Left lobe of liver (tissue), 2 donors: ENCODE data around the gene FBXO15. TPM values are rescaled to one million over a fixed set of nuclear protein-coding genes. Genes with fewer than 3 reads are reported as not detected.

Experiments used
- ATAC-seq: fragments of 200-7000 bp; cut with Tn5 transposase; one replicate; pipeline ENCODE4 v1.9.1; 2020; ENCODE audit warnings: mild to moderate bottlenecking, moderate library complexity
- DNase-seq: peaks from one replicate; pipeline ENCODE4 v3.0.0-alpha.2; 2020; ENCODE audit warnings: low spot score
- total RNA-seq: library from RNA; stranded (reverse); gene quantifications from one replicate; pipeline ENCODE4 v1.2.1, GENCODE V29; 2021
- donor health status: DM: no; HTN: no; CAD: no; lungs with moderate emphysema.
- donor health status: DM: no; HTN: yes; CAD: no.

FBXO15 gene
- total RNA-seq, 1 donor from 2014 or later: 0.58 TPM

GRCh38 chr18:74115046-74115445, 32.6 kb downstream of the FBXO15 start:
- DNase-seq (no peak), ATAC-seq (no peak)

DNA sequence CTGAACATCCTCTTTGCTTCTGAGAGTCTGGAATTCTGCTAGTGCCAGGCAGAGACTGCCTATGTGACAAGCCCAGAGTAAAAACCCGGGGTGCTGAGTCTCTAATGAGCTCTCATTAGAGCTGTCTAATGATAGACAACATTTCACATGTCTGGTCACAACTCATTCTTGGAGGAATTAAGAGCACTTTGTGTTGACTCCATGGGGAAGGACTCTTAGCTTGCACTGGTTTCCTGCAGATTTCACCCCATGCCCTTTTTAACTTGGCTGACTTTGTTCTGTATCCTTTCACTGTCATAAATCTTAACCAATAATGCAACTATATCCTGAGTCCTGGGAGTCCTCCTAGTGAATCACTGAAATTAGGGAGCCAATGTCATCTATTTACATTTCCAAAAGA, 33.5 kb downstream of the FBXO15 start:
- DNase-seq: no peak

DNA sequence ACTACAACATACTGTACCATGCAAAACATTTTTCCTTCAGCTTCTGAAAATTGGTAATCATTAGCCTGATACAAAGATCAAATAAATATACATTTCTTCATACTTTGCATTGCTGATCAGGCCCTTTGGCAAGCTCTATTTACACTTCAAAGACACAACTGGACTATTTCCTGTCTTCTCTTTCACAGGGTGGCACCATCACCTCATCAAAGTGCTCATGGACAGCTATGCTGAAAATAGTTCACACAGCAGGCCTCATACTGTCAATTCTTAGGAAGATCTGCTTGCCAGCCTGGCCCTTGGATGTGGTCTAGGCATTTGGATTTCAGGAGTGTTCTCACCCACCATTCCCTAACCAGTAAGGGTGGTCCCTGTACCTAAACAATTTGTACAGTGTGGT, 33.9 kb downstream of the FBXO15 start:
- ATAC-seq (no peak), DNase-seq (no peak)

More for the DNA sequence above, 33.5 kb downstream of the FBXO15 start:
- ATAC-seq: no peak

DNA sequence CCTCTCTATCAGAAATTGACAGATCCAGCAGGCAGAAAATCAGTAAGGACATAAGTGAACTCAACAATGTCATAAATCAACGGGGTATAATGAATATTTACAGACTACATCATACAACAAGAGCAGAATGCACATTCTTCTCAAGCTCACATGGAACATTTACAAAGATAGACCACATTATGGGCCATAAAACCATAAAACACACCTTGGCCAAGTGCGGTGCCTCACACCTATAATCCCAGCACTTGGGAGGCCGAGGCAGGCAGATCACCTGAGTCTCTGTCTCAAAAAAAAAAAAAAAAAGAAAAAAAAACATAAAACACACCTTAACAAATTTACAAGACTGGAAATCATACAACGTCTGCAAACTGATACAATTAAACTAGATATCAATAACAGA, 36.7 kb downstream of the FBXO15 start:
- no peak for DNase-seq
- ATAC-seq: no peak

DNA sequence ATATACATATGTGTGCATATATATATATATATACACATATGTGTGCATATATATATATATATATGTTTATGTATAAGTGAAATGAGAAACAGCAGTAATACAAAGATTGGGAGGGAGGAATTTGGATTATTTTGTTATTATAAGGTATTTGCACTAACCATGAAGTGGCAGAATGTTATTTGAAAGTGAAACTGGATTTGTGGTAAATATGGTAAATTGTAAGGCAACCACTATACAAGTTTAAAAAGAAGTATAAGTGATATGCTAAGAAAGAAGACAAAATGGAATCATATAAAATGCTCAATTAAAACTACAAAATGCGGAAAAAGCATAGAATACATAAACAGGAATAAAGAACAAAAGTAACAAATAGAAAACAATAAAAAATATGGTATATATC, 37.5 kb downstream of the FBXO15 start:
- ATAC-seq (no peak), DNase-seq (no peak)

- DNase-seq: no peak
- ATAC-seq: no peak
Observed at GRCh38 chr18:74108460-74108859, 39.2 kb downstream of the FBXO15 start.

DNA sequence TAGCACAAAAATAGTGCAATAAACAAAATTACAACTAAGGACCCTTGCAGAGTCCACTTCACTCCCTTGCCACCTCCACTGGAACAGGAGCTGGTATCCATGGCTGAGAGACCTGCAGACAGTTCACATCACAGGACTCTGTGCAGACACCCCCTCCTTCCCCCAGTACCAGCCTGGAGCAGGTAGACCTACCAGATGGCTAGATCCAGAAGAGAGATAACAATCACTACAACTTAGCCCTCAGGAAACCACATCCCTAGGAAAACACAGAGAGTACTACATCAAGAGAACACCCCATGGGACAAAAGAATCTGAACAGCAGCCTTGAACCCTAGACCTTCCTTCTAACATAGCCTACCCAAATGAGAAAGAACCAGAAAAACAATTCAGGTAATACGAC, 49.8 kb downstream of the FBXO15 start:
- ATAC-seq: no peak
- DNase-seq: no peak

DNA sequence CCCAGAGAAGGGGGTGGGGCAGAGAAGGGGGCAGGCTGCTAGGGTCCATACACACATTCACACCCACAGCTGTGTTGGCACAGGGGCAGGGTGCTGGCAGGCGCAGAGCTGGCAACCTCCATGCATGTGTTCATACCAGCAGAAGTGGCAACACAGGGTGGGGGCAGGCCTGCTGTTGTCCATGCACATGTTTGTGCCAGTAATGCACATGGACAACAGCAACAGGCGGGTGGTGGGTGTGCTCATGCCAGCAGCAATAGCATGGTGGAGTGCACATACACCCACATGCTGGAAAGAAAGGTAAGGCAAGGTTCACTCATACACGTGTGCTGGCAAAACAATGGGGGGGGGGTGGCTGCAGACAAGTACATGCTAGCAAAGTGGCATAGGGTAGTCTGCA, 54.7 kb downstream of the FBXO15 start:
- no peak for DNase-seq
- ATAC-seq: no peak

- ATAC-seq (no peak), DNase-seq (no peak)
Observed at GRCh38 chr18:74084184-74084855, 63.3 kb downstream of the FBXO15 start.

GRCh38 chr18:74083557-74083952, 64.1 kb downstream of the FBXO15 start:
- DNase-seq: no peak
- no peak for ATAC-seq

- ATAC-seq: no peak
- DNase-seq: no peak
Observed at GRCh38 chr18:74082742-74083556, 64.7 kb downstream of the FBXO15 start.

- DNase-seq (no peak), ATAC-seq (peak; percentile 79)
Observed at GRCh38 chr18:74081966-74082741, 65.5 kb downstream of the FBXO15 start.

DNA sequence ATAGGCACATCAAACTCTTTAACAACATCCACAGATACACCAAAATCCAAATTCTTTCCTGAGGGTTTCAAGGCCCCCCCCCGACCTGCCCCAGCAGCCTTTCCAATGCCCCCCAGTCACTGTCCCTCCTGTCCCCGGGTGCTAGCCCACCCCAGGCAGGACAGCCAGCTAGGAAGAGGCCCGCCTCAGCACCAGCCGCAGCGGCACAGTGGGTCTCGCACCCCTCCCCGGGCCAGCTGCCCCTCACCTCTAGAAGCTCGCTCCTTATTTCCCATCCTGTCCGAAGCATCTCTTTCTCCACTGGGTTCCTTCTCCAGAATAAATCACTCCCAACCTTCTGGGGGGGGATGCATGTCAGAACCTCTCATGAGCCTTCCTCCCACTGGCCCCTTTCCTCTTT, 69.4 kb downstream of the FBXO15 start:
- DNase-seq (no peak), ATAC-seq (no peak)

DNA sequence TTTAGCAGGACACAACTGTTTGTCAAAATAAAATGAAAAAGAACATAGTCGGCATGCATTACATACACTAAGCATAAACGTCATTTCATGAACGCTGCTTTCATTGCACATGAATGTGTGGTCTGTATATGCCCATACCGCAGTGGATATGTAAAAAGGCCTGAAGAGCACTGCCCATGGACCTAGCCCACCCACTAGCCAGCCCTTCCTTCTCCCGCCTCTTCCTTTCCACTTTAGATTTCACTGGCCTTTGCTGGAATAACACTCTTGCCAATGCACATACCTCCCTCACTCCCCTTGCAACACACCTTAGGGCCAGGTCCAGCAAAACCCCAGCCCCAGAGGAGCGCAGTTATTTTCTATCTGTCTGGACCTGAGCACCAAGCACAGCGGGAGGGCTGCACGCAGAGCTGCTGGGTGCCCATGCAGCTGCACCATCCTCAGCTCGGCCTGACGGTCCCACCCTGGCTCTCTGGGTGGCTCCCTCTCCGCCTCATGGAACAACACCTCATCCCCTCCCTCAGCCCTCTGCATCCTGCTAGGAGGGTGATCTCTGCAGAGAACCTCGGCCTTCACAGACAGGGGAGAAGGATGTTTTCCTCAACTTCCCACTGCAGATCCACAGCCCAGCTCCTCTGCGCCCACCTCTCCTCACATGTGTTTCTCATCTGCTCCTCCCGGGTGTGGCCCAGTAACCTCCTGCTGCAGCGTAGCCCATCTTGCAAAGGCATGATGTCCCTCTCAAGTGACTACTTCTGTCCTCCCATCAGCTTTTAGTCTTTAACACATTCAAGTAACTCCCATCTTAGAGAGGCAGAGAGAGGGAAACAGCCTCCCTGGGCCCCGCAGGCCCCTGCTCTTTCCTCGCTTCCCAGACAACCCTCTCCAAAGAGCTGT, 72.7 kb downstream of the FBXO15 start:
- DNase-seq (no peak), ATAC-seq (no peak)

- no peak for ATAC-seq
- no peak for DNase-seq
Observed at GRCh38 chr18:74073957-74074667, 73.5 kb downstream of the FBXO15 start.

GRCh38 chr18:74069178-74070050, 78.2 kb downstream of the FBXO15 start:
- ATAC-seq: no peak
- no peak for DNase-seq

GRCh38 chr18:74068296-74068695, 79.3 kb downstream of the FBXO15 start:
- no peak for DNase-seq
- ATAC-seq: no peak

DNA sequence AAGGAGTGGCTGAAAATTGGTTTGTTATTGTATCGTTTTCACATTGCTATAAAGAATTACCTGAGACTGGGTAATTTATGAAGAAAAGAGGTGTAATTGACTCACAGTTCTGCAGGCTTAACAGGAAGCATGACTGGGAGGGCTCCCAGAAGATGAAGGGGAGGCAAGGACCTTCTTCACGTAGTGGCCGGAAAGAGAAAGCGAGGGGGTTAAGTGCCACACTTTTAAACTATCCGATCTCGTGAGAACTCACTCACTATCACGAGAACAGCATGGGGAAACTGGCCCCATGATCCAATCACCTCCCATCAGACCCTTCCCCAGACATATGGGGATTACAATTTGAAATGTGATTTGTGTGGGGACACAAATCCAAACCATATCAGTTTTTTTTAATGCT, 81.6 kb downstream of the FBXO15 start:
- ATAC-seq: no peak
- no peak for DNase-seq

GRCh38 chr18:74065366-74065765, 82.3 kb downstream of the FBXO15 start:
- ATAC-seq (no peak), DNase-seq (no peak)
